Endothelial cell of umbilical vein (primary cell): Measurements from ENCODE around the gene ADCY3.

Experiments
- CTCF ChIP-seq, 2 donors: IDR thresholded peaks; 1 replicate in 1 of 2; 2 replicates in 1 of 2; pipeline ENCODE4 v1.5.1; 2011; ENCODE audit warnings: low read length in 2 of 2, mild to moderate bottlenecking in 2 of 2, moderate library complexity in 2 of 2, control low read depth in 1 of 2, inconsistent platforms in 1 of 2, low read depth in 1 of 2; ENCODE audit not compliant: insufficient read depth in 1 of 2; ENCODE audit errors: extremely low read depth in 1 of 2
- MAX ChIP-seq: IDR thresholded peaks from 2 replicates; pipeline ENCODE4 v1.6.1; 2011; ENCODE audit not compliant: insufficient read depth, insufficient read length

GRCh38 chr2:24969784-24970183, 49.7 kb upstream of the ADCY3 start:
- TF ChIP-seq CTCF (IDR thresholded peaks at IDR 0.05; ENCODE audit: extremely low read depth in 1 of 2, insufficient read depth in 1 of 2, low read depth in 1 of 2, low read length in 2 of 2) (no peak), MAX (no peak)
